A549 (cell line): ENCODE data around the gene TBC1D1. TPM values are rescaled to one million over a fixed set of nuclear protein-coding genes. Genes with fewer than 3 reads are reported as not detected.

Source experiments
- ATAC-seq, 2 experiments: fragments of 200-7000 bp in 1 of 2; fragments of >200 bp in 1 of 2; cut with Nextera tagmentation in 1 of 2; cut with Tn5 transposase in 1 of 2; 3 replicates each; pipeline versions ENCODE4 v1.8.0 to v1.9.1; 2018 to 2020; ENCODE audit warnings: mild to moderate bottlenecking in 1 of 2, moderate library complexity in 1 of 2
- CTCF ChIA-PET: fragments of 300-600 bp; sonication (Branson Sonifier 250); formaldehyde crosslinking; extraction: SDS; loops from one replicate; lab custom pipeline; 2021; ENCODE audit warnings: antibody characterized with exemption, inconsistent platforms; lab: Yijun Ruan, JAX
- POLR2A ChIA-PET: fragments of 350-600 bp; formaldehyde crosslinking; extraction: SDS; loops from one replicate; lab custom pipeline; 2021; ENCODE audit warnings: antibody characterized with exemption, inconsistent platforms; lab: Yijun Ruan, JAX
- DNase-seq, 2 experiments: peaks; one replicate each; pipeline versions ENCODE4 v3.0.0 to v3.0.0-alpha.2; 2011 to 2016; ENCODE audit warnings: low read depth in 1 of 2, low spot score in 1 of 2
- FAIRE-seq: peaks from 2 replicates; lab custom pipeline; 2011; peaks lifted over from hg19 to GRCh38; lab: Jason Lieb, UNC
- H3K27ac ChIP-seq, 2 experiments: fragments of >200 bp; sonication (Bioruptor Twin); formaldehyde crosslinking; 3 replicates each; pipeline ENCODE4 v1.5.1; 2016 to 2017
- H3K4me1 ChIP-seq: fragments of >200 bp; sonication (Bioruptor Twin); formaldehyde crosslinking; 3 replicates; pipeline ENCODE4 v1.6.1; 2016
- H3K4me2 ChIP-seq: fragments of >200 bp; sonication (Bioruptor Twin); formaldehyde crosslinking; 3 replicates; pipeline ENCODE4 v1.6.1; 2016
- H3K4me3 ChIP-seq: fragments of >200 bp; sonication (Bioruptor Twin); formaldehyde crosslinking; 3 replicates; pipeline ENCODE4 v1.5.1; 2016
- H3K9me3 ChIP-seq: fragments of >200 bp; sonication (Bioruptor Twin); formaldehyde crosslinking; 3 replicates; pipeline ENCODE4 v1.6.1; 2016
- BCL3 ChIP-seq: fragments of >200 bp; sonication (Bioruptor Twin); formaldehyde crosslinking; IDR thresholded peaks from 3 replicates; pipeline ENCODE4 v1.6.1; 2016
- BHLHE40 ChIP-seq: IDR thresholded peaks from 2 replicates; pipeline ENCODE4 v1.6.1; 2012; ENCODE audit warnings: low read depth, low read length, inconsistent platforms
- CBX2 ChIP-seq: fragments of 200-600 bp; sonication (generic); IDR thresholded peaks from 2 replicates; pipeline ENCODE4 v1.6.1; 2016; ENCODE audit warnings: low read depth, mild to moderate bottlenecking, borderline replicate concordance
- CBX8 ChIP-seq: fragments of 200-600 bp; sonication (generic); IDR thresholded peaks from 2 replicates; pipeline ENCODE4 v1.6.1; 2016
- CEBPB ChIP-seq, 2 experiments: fragments of >200 bp in 1 of 2; sonication (Bioruptor Twin) in 1 of 2; formaldehyde crosslinking in 1 of 2; IDR thresholded peaks; 2 replicates each; pipeline ENCODE4 v1.6.1; 2012 to 2016
- CHD2 ChIP-seq: fragments of 150-350 bp; IDR thresholded peaks from 2 replicates; pipeline ENCODE4 v1.6.1; 2014; ENCODE audit warnings: low read length; ENCODE audit not compliant: partially characterized antibody
- CHD4 ChIP-seq: fragments of 200-600 bp; sonication (generic); IDR thresholded peaks from 2 replicates; pipeline ENCODE4 v1.6.1; 2016; ENCODE audit warnings: antibody characterized with exemption, mild to moderate bottlenecking, borderline replicate concordance
- E2F6 ChIP-seq: IDR thresholded peaks from 2 replicates; pipeline ENCODE4 v1.6.1; 2012; ENCODE audit warnings: low read depth, borderline replicate concordance
- EHF ChIP-seq: fragments of 250-450 bp; sonication (Bioruptor Pico); IDR thresholded peaks from 2 replicates; pipeline ENCODE4 v1.5.0; 2020; ENCODE audit warnings: mild to moderate bottlenecking
- FOSB ChIP-seq: fragments of 250-450 bp; sonication (Bioruptor Pico); IDR thresholded peaks from 2 replicates; pipeline ENCODE4 v1.5.0; 2020; ENCODE audit warnings: mild to moderate bottlenecking, moderate library complexity
- HES2 ChIP-seq: fragments of >200 bp; sonication (Bioruptor Twin); formaldehyde crosslinking; IDR thresholded peaks from 2 replicates; pipeline ENCODE4 v1.6.1; 2016
- HEYL ChIP-seq: fragments of 250-450 bp; sonication (Bioruptor Pico); IDR thresholded peaks from 2 replicates; pipeline ENCODE4 v1.8.0; 2021; ENCODE audit warnings: mild to moderate bottlenecking, moderate library complexity
- HOXA7 ChIP-seq: fragments of 250-450 bp; sonication (Bioruptor Pico); IDR thresholded peaks from 2 replicates; pipeline ENCODE4 v1.5.0; 2020; ENCODE audit warnings: mild to moderate bottlenecking, moderate library complexity
- HOXB13 ChIP-seq: fragments of 250-450 bp; sonication (Bioruptor Pico); IDR thresholded peaks from 2 replicates; pipeline ENCODE4 v1.5.0; 2020; ENCODE audit warnings: low read depth, mild to moderate bottlenecking, moderate library complexity
- HOXB5 ChIP-seq: fragments of 250-450 bp; sonication (Bioruptor Pico); IDR thresholded peaks from 2 replicates; pipeline ENCODE4 v1.5.0; 2020; ENCODE audit warnings: mild to moderate bottlenecking, moderate library complexity
- MAZ ChIP-seq: fragments of 150-350 bp; IDR thresholded peaks from 2 replicates; pipeline ENCODE4 v1.6.1; 2014; ENCODE audit warnings: antibody characterized with exemption, low read depth, low read length, borderline replicate concordance
- NFE2L2 ChIP-seq: fragments of 150-350 bp; conservative IDR thresholded peaks from 2 replicates; pipeline ENCODE4 v1.6.1; 2014; ENCODE audit warnings: low read length
- RCOR1 ChIP-seq: fragments of 150-350 bp; IDR thresholded peaks from 2 replicates; pipeline ENCODE4 v1.6.1; 2014; ENCODE audit warnings: antibody characterized with exemption, low read length, low read depth
- REST ChIP-seq: fragments of 200-600 bp; sonication (generic); IDR thresholded peaks from 2 replicates; pipeline ENCODE4 v1.6.1; 2016; ENCODE audit warnings: antibody characterized with exemption, mild to moderate bottlenecking, moderate library complexity
- RFX5 ChIP-seq: fragments of 450-650 bp; IDR thresholded peaks from 2 replicates; pipeline ENCODE4 v1.7.1; 2014; ENCODE audit warnings: antibody characterized with exemption, mild to moderate bottlenecking, moderate library complexity
- RNF2 ChIP-seq: fragments of 200-600 bp; sonication (generic); IDR thresholded peaks from 2 replicates; pipeline ENCODE4 v1.6.1; 2016; ENCODE audit warnings: low read depth, mild to moderate bottlenecking, antibody characterized with exemption, moderate library complexity, borderline replicate concordance
- SMC3 ChIP-seq: fragments of >200 bp; sonication (Bioruptor Twin); formaldehyde crosslinking; IDR thresholded peaks from 3 replicates; pipeline ENCODE4 v1.6.1; 2018; ENCODE audit warnings: inconsistent platforms
- TFCP2L1 ChIP-seq: fragments of 250-450 bp; sonication (Bioruptor Pico); IDR thresholded peaks from 2 replicates; pipeline ENCODE4 v1.5.0; 2021; ENCODE audit warnings: mild to moderate bottlenecking
- USF2 ChIP-seq: fragments of 450-650 bp; IDR thresholded peaks from 2 replicates; pipeline ENCODE4 v1.6.1; 2014; ENCODE audit warnings: antibody characterized with exemption
- ZFP36 ChIP-seq: fragments of 450-650 bp; IDR thresholded peaks from 2 replicates; pipeline ENCODE4 v1.6.1; 2014; ENCODE audit warnings: borderline replicate concordance; ENCODE audit not compliant: partially characterized antibody
- ZSCAN20 ChIP-seq: fragments of 250-450 bp; sonication (Bioruptor Pico); IDR thresholded peaks from 2 replicates; pipeline ENCODE4 v1.8.0; 2022; ENCODE audit warnings: mild to moderate bottlenecking, moderate library complexity
- WGBS: methylation state at CpG from one replicate; pipeline ENCODE4 v1.1.6; 2017; ENCODE audit errors: missing lambda C conversion rate; 5-methylcytosine and 5-hydroxymethylcytosine counted together
- polyA plus RNA-seq, 4 experiments: library from polyadenylated mRNA; depleted of rRNA in 3 of 4; stranded (reverse); fragments of >200 nt; fragmentation: RNase III in 1 of 4; extraction: RNeasy Plus Mini Kit Qiagen cat#74134 plus additional on column Dnase treatment in 1 of 4; gene quantifications; 2 replicates in 3 of 4; 3 replicates in 1 of 4; pipeline ENCODE4 v1.2.3, GENCODE V29; 2011 to 2017

Gene TBC1D1
- polyA plus RNA-seq, 2 of the 4 experiments (the other 2 are of a cell fraction): 26.5 to 28.5 TPM

GRCh38 chr4:38025665-38026064, 134.8 kb downstream of the TBC1D1 start:
- no peak for FAIRE-seq
- POLR2A ChIA-PET: no interaction called here
- 91% methylated on average over 7 of the region's 7 CpGs for WGBS

GRCh38 chr4:38026158-38026740, 135.4 kb downstream of the TBC1D1 start:
- WGBS: 91% methylated on average over 4 of the region's 6 CpGs
- Histone ChIP-seq H3K27ac (no peak overlapping the region), H3K4me1 (no peaks in the 10 kb centered on the region), H3K4me2 (no peak overlapping the region), H3K9me3 (no peaks in the 10 kb centered on the region), H3K4me3 (no peak overlapping the region)
- no peak for DNase-seq
- no peak for FAIRE-seq
- POLR2A ChIA-PET: no interaction called here
- CTCF ChIA-PET: interaction anchor here (0.8 kb wide), 1 partner anchor 111 kb away, joined by 3 read pairs; no protein-coding TSS in a partner anchor
- ATAC-seq: no peak
- TF ChIP-seq HES2: no peak
- TF ChIP-seq NFE2L2: no peak
- TF ChIP-seq EHF (CRISPR knock-in tag): no peak
- TF ChIP-seq BCL3: no peak
- no peak for TF ChIP-seq USF2
- TF ChIP-seq TFCP2L1 (CRISPR knock-in tag): no peak
- TF ChIP-seq RNF2: no peak
- no peak for TF ChIP-seq CEBPB (IDR thresholded peaks at IDR 0.05)
- no peak for TF ChIP-seq ZFP36
- no peak for TF ChIP-seq HEYL (CRISPR knock-in tag)
- TF ChIP-seq REST: no peak
- TF ChIP-seq HOXB13 (CRISPR knock-in tag): no peak
- TF ChIP-seq ZSCAN20 (CRISPR knock-in tag): no peak
- no peak for TF ChIP-seq RFX5
- TF ChIP-seq CHD2: no peak

More at GRCh38 chr4:38025665-38026064, 134.8 kb downstream of the TBC1D1 start:
- DNase-seq (no peak), ATAC-seq (no peak)
- CTCF ChIA-PET: interaction anchor here (0.8 kb wide), 1 partner anchor 111 kb away, joined by 3 read pairs; no protein-coding TSS in a partner anchor
- no peak for TF ChIP-seq RCOR1
- no peak for TF ChIP-seq EHF (CRISPR knock-in tag)
- no peak for TF ChIP-seq BHLHE40
- no peak for TF ChIP-seq MAZ
- no peak for TF ChIP-seq CBX2
- TF ChIP-seq CHD4: no peak
- no peak for TF ChIP-seq HES2
- no peak for TF ChIP-seq SMC3
- TF ChIP-seq CBX8: no peak
- TF ChIP-seq HOXA7 (CRISPR knock-in tag): no peak
- TF ChIP-seq NFE2L2: no peak
- TF ChIP-seq E2F6: no peak
- no peak for TF ChIP-seq HOXB5
- TF ChIP-seq FOSB (CRISPR knock-in tag): no peak
- no peak overlapping the region for H3K4me3 ChIP-seq
- no peaks in the 10 kb centered on the region for H3K9me3 ChIP-seq
- no peaks in the 10 kb centered on the region for H3K4me1 ChIP-seq
- H3K27ac ChIP-seq: no peak overlapping the region
- no peak overlapping the region for H3K4me2 ChIP-seq
